ENCODE data around the gene MSRB1. TPM values are rescaled to one million over a fixed set of nuclear protein-coding genes. Genes with fewer than 3 reads are reported as not detected.

MSRB1 gene
- total RNA-seq, 1 experiment from 2014 or later, result 26.4 TPM

- TF ChIP-seq GTF2I (CRISPR knock-in tag; conservative IDR thresholded peaks at IDR 0.05), result no peak
- TF ChIP-seq ATF6 (CRISPR knock-in tag; IDR thresholded peaks at IDR 0.05), result no peak
- TF ChIP-seq FOXP1 (CRISPR knock-in tag; IDR thresholded peaks at IDR 0.05; ENCODE audit: borderline replicate concordance), result peak; percentile 23; the same call in 1 of the 2 replicates
- no peak for TF ChIP-seq SMAD4 (CRISPR knock-in tag; IDR thresholded peaks at IDR 0.05)
- TF ChIP-seq AR (CRISPR knock-in tag; IDR thresholded peaks at IDR 0.05), result peak; percentile 78; the same call in 1 of the 2 replicates
- TF ChIP-seq E2F5 (CRISPR knock-in tag; IDR thresholded peaks at IDR 0.05), result peak; percentile 79; the same call in 1 of the 2 replicates
- no peak for TF ChIP-seq CDX4 (CRISPR knock-in tag; IDR thresholded peaks at IDR 0.05; ENCODE audit: borderline replicate concordance)
- TF ChIP-seq NFE2L1 (CRISPR knock-in tag; IDR thresholded peaks at IDR 0.05), result no peak; the same call in 1 of the 2 replicates
- peak; percentile 77 for TF ChIP-seq HMGXB4 (CRISPR knock-in tag; IDR thresholded peaks at IDR 0.05)
- TF ChIP-seq CREB1 (CRISPR knock-in tag; IDR thresholded peaks at IDR 0.05), result 0 out of 2 replicates have a peak, but pooled peaks have one; percentile 23
- no peak for TF ChIP-seq GRHL2 (CRISPR knock-in tag; IDR thresholded peaks at IDR 0.05; ENCODE audit: insufficient replicate concordance, severe bottlenecking)
- TF ChIP-seq IRF1 (CRISPR knock-in tag; IDR thresholded peaks at IDR 0.05), result no peak
- no peak for TF ChIP-seq ZNF138 (CRISPR knock-in tag; conservative IDR thresholded peaks at IDR 0.05)
- TF ChIP-seq TEAD1 (CRISPR knock-in tag; IDR thresholded peaks at IDR 0.05), result peak; percentile 65; the same call in 1 of the 2 replicates
- TF ChIP-seq ZNF263 (CRISPR knock-in tag; IDR thresholded peaks at IDR 0.05; ENCODE audit: low read depth), result peak; percentile 32; the same call in 1 of the 2 replicates
- no peak; the same call in 1 of the 2 replicates for TF ChIP-seq TEAD4 (CRISPR knock-in tag; IDR thresholded peaks at IDR 0.05)
- 0 out of 2 replicates have a peak, but pooled peaks have one; percentile 39 for TF ChIP-seq RELA (CRISPR knock-in tag; IDR thresholded peaks at IDR 0.05; ENCODE audit: borderline replicate concordance)
- TF ChIP-seq USF2 (CRISPR knock-in tag; IDR thresholded peaks at IDR 0.05), result 0 out of 2 replicates have a peak, but pooled peaks have one; percentile 42
- TF ChIP-seq TP53 (CRISPR knock-in tag; IDR thresholded peaks at IDR 0.05), result no peak; the same call in 1 of the 2 replicates
- TF ChIP-seq ARID4B (CRISPR knock-in tag; IDR thresholded peaks at IDR 0.05; ENCODE audit: borderline replicate concordance), result no peak
- TF ChIP-seq ELF4 (CRISPR knock-in tag; IDR thresholded peaks at IDR 0.05; ENCODE audit: low read depth), result peak; percentile 79; the same call in 1 of the 2 replicates
Observed at GRCh38 chr16:1964506-1965395, 21.8 kb upstream of the MSRB1 start, which contains the start of gene RPS2 (continued).

All from WTC11 (cell line).